H1 (cell line): ENCODE measurements around the gene GMNN. TPM values are rescaled to one million over a fixed set of nuclear protein-coding genes. Genes with fewer than 3 reads are reported as not detected.

Experiments
- CTCF ChIA-PET: fragments of 300-600 bp; sonication (Branson Sonifier 250); formaldehyde crosslinking; loops from one replicate; lab custom pipeline; 2021; ENCODE audit not compliant: partially characterized antibody; lab: Charles Lee
- POLR2A ChIA-PET: fragments of 300-600 bp; sonication (Branson Sonifier 250); formaldehyde crosslinking; loops from one replicate; lab custom pipeline; 2021; ENCODE audit warnings: inconsistent platforms; ENCODE audit not compliant: partially characterized antibody; lab: Charles Lee
- DNase-seq, 2 experiments: peaks; one replicate each; pipeline versions ENCODE4 v3.0.0 to v3.0.0-alpha.2; 2010 to 2022; ENCODE audit warnings: low spot score in 2 of 2, low read depth in 1 of 2, mixed read lengths in 1 of 2
- FAIRE-seq: peaks from 2 replicates; lab custom pipeline; 2011; peaks lifted over from hg19 to GRCh38; lab: Jason Lieb, UNC
- H2AFZ ChIP-seq: 2 replicates; pipeline ENCODE4 v1.8.1; 2012; ENCODE audit warnings: low read length, inconsistent platforms
- H2AK5ac ChIP-seq: 2 replicates; pipeline ENCODE4 v1.6.1; 2013; ENCODE audit warnings: low read depth, low read length
- H2BK120ac ChIP-seq: replicated peaks from 2 replicates; pipeline ENCODE3; 2013; ENCODE audit warnings: low read depth, low read length, inconsistent platforms
- H2BK12ac ChIP-seq: 2 replicates; pipeline ENCODE4 v1.6.1; 2013; ENCODE audit warnings: low read depth, low read length
- H2BK15ac ChIP-seq: 2 replicates; pipeline ENCODE4 v1.6.1; 2013; ENCODE audit warnings: low read length
- H2BK20ac ChIP-seq: 2 replicates; pipeline ENCODE4 v1.6.1; 2013; ENCODE audit warnings: low read length
- H2BK5ac ChIP-seq: 2 replicates; pipeline ENCODE4 v1.6.1; 2013; ENCODE audit warnings: low read depth, low read length
- H3K14ac ChIP-seq: 2 replicates; pipeline ENCODE4 v1.6.1; 2013; ENCODE audit warnings: inconsistent platforms; ENCODE audit not compliant: insufficient read length
- H3K18ac ChIP-seq: 2 replicates; pipeline ENCODE4 v1.6.1; 2013; ENCODE audit warnings: low read length; ENCODE audit errors: extremely low read depth
- H3K23ac ChIP-seq: 2 replicates; pipeline ENCODE4 v1.6.1; 2013; ENCODE audit warnings: inconsistent platforms; ENCODE audit not compliant: insufficient read length
- H3K23me2 ChIP-seq: 2 replicates; pipeline ENCODE4 v1.6.1; 2013; ENCODE audit warnings: low read depth, low read length
- H3K27ac ChIP-seq: 2 replicates; pipeline ENCODE4 v1.6.1; 2011; ENCODE audit warnings: low read depth, low read length, inconsistent platforms
- H3K27me3 ChIP-seq, 4 experiments: replicated peaks in 1 of 4; 1 replicate in 1 of 4; 2 replicates in 3 of 4; pipeline versions ENCODE4 v1.6.1 to v1.8.1; 2011 to 2013; ENCODE audit warnings: low read length in 3 of 4, mild to moderate bottlenecking in 3 of 4, inconsistent platforms in 2 of 4, mixed read lengths in 2 of 4, moderate library complexity in 1 of 4; ENCODE audit not compliant: control insufficient read depth in 3 of 4, insufficient read depth in 3 of 4; ENCODE audit errors: extremely low read depth in 1 of 4
- H3K36me3 ChIP-seq, 4 experiments: 2 replicates each; pipeline versions ENCODE4 v1.6.1 to v1.8.1; 2011 to 2013; ENCODE audit warnings: mild to moderate bottlenecking in 4 of 4, low read length in 3 of 4, moderate library complexity in 2 of 4, control low read depth in 1 of 4, inconsistent platforms in 1 of 4; ENCODE audit not compliant: insufficient read depth in 4 of 4, control insufficient read depth in 2 of 4
- H3K4ac ChIP-seq: replicated peaks from 2 replicates; pipeline ENCODE3; 2013; ENCODE audit warnings: low read length, low read depth, mixed read lengths, inconsistent platforms; ENCODE audit not compliant: insufficient read length
- H3K4me1 ChIP-seq, 4 experiments: replicated peaks in 1 of 4; 1 replicate in 1 of 4; 2 replicates in 3 of 4; pipeline versions ENCODE4 v1.6.1 to v1.8.1; 2011 to 2013; ENCODE audit warnings: low read length in 3 of 4, inconsistent platforms in 2 of 4, mixed read lengths in 1 of 4; ENCODE audit not compliant: insufficient read depth in 4 of 4, control insufficient read depth in 3 of 4
- H3K4me2 ChIP-seq, 2 experiments: 2 replicates each; pipeline versions ENCODE4 v1.6.1 to v1.8.1; 2011 to 2013; ENCODE audit warnings: low read depth in 2 of 2, low read length in 2 of 2, control low read depth in 1 of 2, inconsistent platforms in 1 of 2, mild to moderate bottlenecking in 1 of 2; ENCODE audit not compliant: insufficient read depth in 1 of 2
- H3K4me3 ChIP-seq, 4 experiments: fragments of 200-600, 300-600 bp in 1 of 4; sonication (generic), shearing (Covaris generic), sonication (Bioruptor Twin) in 1 of 4; 2 replicates each; pipeline versions ENCODE4 v1.5.1 to v1.8.1; 2011 to 2016; ENCODE audit warnings: low read length in 4 of 4, low read depth in 3 of 4, control low read depth in 2 of 4, inconsistent platforms in 2 of 4, mild to moderate bottlenecking in 2 of 4, mixed read lengths in 1 of 4, moderate library complexity in 1 of 4; ENCODE audit not compliant: insufficient read depth in 2 of 4; ENCODE audit errors: extremely low read depth in 1 of 4
- H3K56ac ChIP-seq: replicated peaks from 2 replicates; pipeline ENCODE3; 2013; ENCODE audit warnings: low read depth, mild to moderate bottlenecking, mixed read lengths, low read length, inconsistent platforms; ENCODE audit not compliant: insufficient read length
- H3K79me1 ChIP-seq: 2 replicates; pipeline ENCODE4 v1.6.1; 2013; ENCODE audit warnings: low read depth, low read length, control low read depth
- H3K79me2 ChIP-seq, 2 experiments: 2 replicates each; pipeline versions ENCODE4 v1.6.1 to v1.8.1; 2012 to 2013; ENCODE audit warnings: low read length in 2 of 2, mild to moderate bottlenecking in 2 of 2, inconsistent platforms in 1 of 2; ENCODE audit not compliant: insufficient read depth in 2 of 2, control insufficient read depth in 1 of 2
- H3K9ac ChIP-seq, 4 experiments: replicated peaks in 1 of 4; 1 replicate in 1 of 4; 2 replicates in 3 of 4; pipeline versions ENCODE4 v1.6.1 to v1.8.1; 2011 to 2013; ENCODE audit warnings: low read depth in 3 of 4, low read length in 3 of 4, control low read depth in 2 of 4, mild to moderate bottlenecking in 2 of 4, moderate library complexity in 2 of 4, inconsistent platforms in 1 of 4; ENCODE audit errors: extremely low read depth in 1 of 4
- H3K9me3 ChIP-seq, 2 experiments: 2 replicates each; pipeline versions ENCODE4 v1.6.1 to v1.8.1; 2012 to 2013; ENCODE audit warnings: mild to moderate bottlenecking in 2 of 2, moderate library complexity in 2 of 2, control low read depth in 1 of 2, inconsistent platforms in 1 of 2, low read depth in 1 of 2, low read length in 1 of 2, mixed read lengths in 1 of 2; ENCODE audit not compliant: insufficient read depth in 2 of 2
- H4K20me1 ChIP-seq, 2 experiments: replicated peaks in 1 of 2; 2 replicates each; pipeline versions ENCODE3 to v1.8.1; 2011 to 2013; ENCODE audit warnings: inconsistent platforms in 2 of 2, low read length in 2 of 2, mild to moderate bottlenecking in 1 of 2; ENCODE audit not compliant: insufficient read depth in 2 of 2, control insufficient read depth in 1 of 2
- H4K5ac ChIP-seq: 2 replicates; pipeline ENCODE4 v1.6.1; 2013; ENCODE audit warnings: low read length, low read depth, mixed read lengths, inconsistent platforms; ENCODE audit not compliant: insufficient read length
- H4K8ac ChIP-seq: 2 replicates; pipeline ENCODE4 v1.8.0; 2013; ENCODE audit warnings: mild to moderate bottlenecking, moderate library complexity, low read length, inconsistent platforms; ENCODE audit not compliant: insufficient read depth; ENCODE audit errors: extremely low read depth
- H4K91ac ChIP-seq: replicated peaks from 2 replicates; pipeline ENCODE3; 2013; ENCODE audit warnings: low read length, mixed read lengths, inconsistent platforms; ENCODE audit not compliant: insufficient read length
- BACH1 ChIP-seq: IDR thresholded peaks from 2 replicates; pipeline ENCODE4 v1.6.1; 2012; ENCODE audit warnings: low read length, improper control_type of control experiment
- CBX8 ChIP-seq: fragments of 300-800, 300-1000 bp; sonication (generic); IDR thresholded peaks from 2 replicates; pipeline ENCODE4 v1.7.1; 2016; ENCODE audit warnings: low read depth, low read length, borderline replicate concordance
- CREB1 ChIP-seq: IDR thresholded peaks from 2 replicates; pipeline ENCODE4 v1.6.1; 2012; ENCODE audit warnings: inconsistent platforms
- E2F6 ChIP-seq: IDR thresholded peaks from 2 replicates; pipeline ENCODE4 v1.6.1; 2012; ENCODE audit warnings: inconsistent platforms
- EP300 ChIP-seq, 2 experiments: IDR thresholded peaks; 1 replicate in 1 of 2; 2 replicates in 1 of 2; pipeline ENCODE4 v1.6.1; 2011 to 2012; ENCODE audit warnings: low read depth in 2 of 2, low read length in 2 of 2, mild to moderate bottlenecking in 2 of 2, borderline replicate concordance in 1 of 2, inconsistent platforms in 1 of 2, moderate library complexity in 1 of 2
- GABPA ChIP-seq: IDR thresholded peaks from 2 replicates; pipeline ENCODE4 v1.6.1; 2011; ENCODE audit warnings: mild to moderate bottlenecking, low read length, moderate library complexity, borderline replicate concordance; ENCODE audit not compliant: insufficient read depth
- RAD21 ChIP-seq, 2 experiments: IDR thresholded peaks in 1 of 2; conservative IDR thresholded peaks in 1 of 2; 2 replicates each; pipeline ENCODE4 v1.6.1; 2011; ENCODE audit warnings: low read depth in 2 of 2, low read length in 2 of 2, improper control_type of control experiment in 1 of 2, inconsistent platforms in 1 of 2, mild to moderate bottlenecking in 1 of 2, moderate library complexity in 1 of 2
- RNF2 ChIP-seq: fragments of 200-900, 300-1000 bp; sonication (generic); IDR thresholded peaks from 2 replicates; pipeline ENCODE4 v1.7.1; 2016; ENCODE audit warnings: borderline replicate concordance, low read depth, mild to moderate bottlenecking, antibody characterized with exemption, low read length; ENCODE audit not compliant: poor library complexity, severe bottlenecking; ENCODE audit errors: missing control alignments
- SP2 ChIP-seq: IDR thresholded peaks from 2 replicates; pipeline ENCODE4 v1.6.1; 2012; ENCODE audit warnings: mild to moderate bottlenecking, low read length, inconsistent platforms
- SUZ12 ChIP-seq: fragments of 200-600 bp; sonication (generic); IDR thresholded peaks from 2 replicates; pipeline ENCODE4 v1.6.1; 2012; ENCODE audit warnings: mild to moderate bottlenecking, inconsistent platforms, low read length, moderate library complexity, mixed read lengths
- WGBS, 2 experiments: shearing (Covaris generic) in 1 of 2; methylation state at CpG; one replicate each; pipeline versions ENCODE4 v1.1.6 to v1.1.7; 2013 to 2015; ENCODE audit warnings: low lambda C conversion rate in 2 of 2, mixed read lengths in 2 of 2, inconsistent platforms in 1 of 2, low coverage in 1 of 2, missing lambda C conversion rate in 1 of 2; ENCODE audit not compliant: insufficient replicate concordance in 2 of 2, insufficient coverage in 1 of 2, insufficient read length in 1 of 2; ENCODE audit errors: extremely low coverage in 1 of 2, missing lambda C conversion rate in 1 of 2; 5-methylcytosine and 5-hydroxymethylcytosine counted together
- polyA plus RNA-seq, 7 experiments: library from polyadenylated mRNA; depleted of rRNA in 3 of 7; stranded (reverse) in 5 of 7; unstranded in 2 of 7; fragments of >200 nt in 5 of 7; fragments of 200-250 nt in 2 of 7; gene quantifications; 1 replicate in 5 of 7; 2 replicates in 1 of 7; 4 replicates in 1 of 7; pipeline versions ENCODE4 v1.2.1 to v1.2.3, GENCODE V29; 2011 to 2013; ENCODE audit warnings: missing spikeins in 2 of 7, mixed read lengths in 2 of 7
- total RNA-seq: library from RNA; stranded (reverse); fragmentation: NEBNext Ultra II Directional; extraction: Animal tissue kit (Norgen Biotek cat#: 25700); gene quantifications from 2 replicates; pipeline ENCODE4 v1.2.1, GENCODE V29; 2021

GMNN gene
- total and polyA plus RNA-seq, 2 of the 8 experiments (the other 6 are each of a cell fraction or from before 2014, with no cell fraction given) = 65.9 to 101 TPM

DNA sequence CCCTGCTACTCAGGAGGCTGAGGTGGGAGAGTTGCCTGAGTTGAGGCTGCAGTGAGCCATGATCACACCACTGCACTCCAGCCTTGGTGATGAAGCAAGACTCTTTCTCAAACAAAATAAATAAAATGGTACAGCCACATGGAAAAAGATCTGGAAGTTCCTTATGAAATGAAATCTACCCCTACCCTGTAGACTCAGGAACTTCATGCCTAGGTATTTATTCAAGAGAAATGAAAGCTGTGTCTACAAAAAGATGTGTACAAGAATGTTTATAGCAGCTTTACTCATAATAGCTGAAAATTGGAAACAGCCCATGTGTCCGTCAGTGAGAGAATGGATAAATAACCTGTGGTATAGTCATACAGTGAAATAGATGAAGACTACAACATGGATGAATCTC lies 40.6 kb upstream of the GMNN start:
- ChIA-PET CTCF (interaction anchor here (0.7 kb wide), 1 partner anchor 64 kb away, joined by 3 read pairs; no protein-coding TSS in a partner anchor), POLR2A (interaction anchor here (1.7 kb wide), 1 partner anchor 9 kb away, joined by 3 read pairs; no protein-coding TSS in a partner anchor)
- no peak overlapping the region for H3K56ac ChIP-seq
- no peak overlapping the region for H2BK5ac ChIP-seq
- no peak overlapping the region for H2BK12ac ChIP-seq
- no peak overlapping the region for H2BK120ac ChIP-seq
- H2BK15ac ChIP-seq = no peak overlapping the region
- H3K27ac ChIP-seq = no peak overlapping the region
- no peaks in the 10 kb centered on the region for H3K36me3 ChIP-seq
- H3K9me3 ChIP-seq = peaks cover 17 to 18% of the 10 kb centered on the region in 2 experiments
- H3K4me3 ChIP-seq = no peak overlapping the region
- WGBS, 2 experiments = 90% methylated on average over 1 of the region's 1 CpG; no CpG with 5 or more reads in 1 of the 2 experiments
- DNase-seq = no peak
- no peaks in the 10 kb centered on the region for H3K4me1 ChIP-seq
- no peak overlapping the region for H2BK20ac ChIP-seq
- no peaks in the 10 kb centered on the region for H3K27me3 ChIP-seq
- H3K23me2 ChIP-seq = no peaks in the 10 kb centered on the region
- H3K14ac ChIP-seq = no peak overlapping the region
- H3K79me2 ChIP-seq = no peaks in the 10 kb centered on the region
- H4K8ac ChIP-seq = no peak overlapping the region
- H2AK5ac ChIP-seq = no peak overlapping the region
- H3K4me2 ChIP-seq = no peak overlapping the region
- H3K23ac ChIP-seq = no peak overlapping the region
- no peak overlapping the region for H3K4ac ChIP-seq
- no peaks in the 10 kb centered on the region for H3K79me1 ChIP-seq
- no peak overlapping the region for H4K91ac ChIP-seq
- no peak overlapping the region for H2AFZ ChIP-seq
- no peak overlapping the region for H3K9ac ChIP-seq
- FAIRE-seq = no peak
- no peak overlapping the region for H3K18ac ChIP-seq
- no peak overlapping the region for H4K5ac ChIP-seq
- H4K20me1 ChIP-seq = no peaks in the 10 kb centered on the region
- no peak for TF ChIP-seq EP300 (IDR thresholded peaks at IDR 0.05; ENCODE audit: borderline replicate concordance in 1 of 2, low read depth in 2 of 2, low read length in 2 of 2)
- no peak for TF ChIP-seq CBX8
- TF ChIP-seq SP2 = no peak
- TF ChIP-seq BACH1 = no peak
- no peak for TF ChIP-seq SUZ12
- no peak for TF ChIP-seq RNF2
- TF ChIP-seq GABPA = no peak
- no peak for TF ChIP-seq E2F6
- no peak for TF ChIP-seq RAD21 (IDR thresholded peaks at IDR 0.05 in 1 of 2, conservative IDR thresholded peaks at IDR 0.05 in 1 of 2; ENCODE audit: low read depth in 2 of 2, low read length in 2 of 2)
- TF ChIP-seq CREB1 = no peak
